HCT116 (cell line): ENCODE data around the gene CELF4.

Experiments
- FOSL1 ChIP-seq: IDR thresholded peaks from 2 replicates; pipeline ENCODE4 v1.6.1; 2012; ENCODE audit warnings: low read depth
- POLR2AphosphoS5 ChIP-seq: IDR thresholded peaks from 2 replicates; pipeline ENCODE4 v1.6.1; 2011; ENCODE audit warnings: mild to moderate bottlenecking, low read depth, low read length, moderate library complexity
- TCF7L2 ChIP-seq: IDR thresholded peaks from 2 replicates; pipeline ENCODE4 v1.7.0; 2011; ENCODE audit warnings: borderline replicate concordance, inconsistent platforms; ENCODE audit not compliant: insufficient read depth, insufficient read length; ENCODE audit errors: extremely low read depth
- YY1 ChIP-seq: IDR thresholded peaks from 2 replicates; pipeline ENCODE4 v1.6.1; 2011; ENCODE audit warnings: low read length, low read depth, moderate library complexity, mild to moderate bottlenecking; ENCODE audit not compliant: insufficient replicate concordance; ENCODE audit errors: extremely low read depth
- TF ChIP-seq, protein P1 (sequence below), 3 experiments: fragments of 200-600 bp in 1 of 3; sonication (generic) in 1 of 3; IDR thresholded peaks in 2 of 3; conservative IDR thresholded peaks in 1 of 3; 2 replicates each; pipeline ENCODE4 v1.5.1; 2012 to 2017; ENCODE audit warnings: low read depth in 2 of 3, low read length in 2 of 3, antibody characterized with exemption in 1 of 3, borderline replicate concordance in 1 of 3, control low read depth in 1 of 3, mild to moderate bottlenecking in 1 of 3, mixed read lengths in 1 of 3, mixed run types in 1 of 3, moderate library complexity in 1 of 3; ENCODE audit not compliant: insufficient read depth in 1 of 3
- TF ChIP-seq, protein P2 (sequence below): IDR thresholded peaks from 2 replicates; pipeline ENCODE4 v1.6.1; 2012
- TF ChIP-seq, protein P3 (sequence below): IDR thresholded peaks from 2 replicates; pipeline ENCODE4 v1.6.1; 2011; ENCODE audit warnings: mild to moderate bottlenecking, low read length, moderate library complexity; ENCODE audit not compliant: insufficient replicate concordance; ENCODE audit errors: extremely low read depth

DNA sequence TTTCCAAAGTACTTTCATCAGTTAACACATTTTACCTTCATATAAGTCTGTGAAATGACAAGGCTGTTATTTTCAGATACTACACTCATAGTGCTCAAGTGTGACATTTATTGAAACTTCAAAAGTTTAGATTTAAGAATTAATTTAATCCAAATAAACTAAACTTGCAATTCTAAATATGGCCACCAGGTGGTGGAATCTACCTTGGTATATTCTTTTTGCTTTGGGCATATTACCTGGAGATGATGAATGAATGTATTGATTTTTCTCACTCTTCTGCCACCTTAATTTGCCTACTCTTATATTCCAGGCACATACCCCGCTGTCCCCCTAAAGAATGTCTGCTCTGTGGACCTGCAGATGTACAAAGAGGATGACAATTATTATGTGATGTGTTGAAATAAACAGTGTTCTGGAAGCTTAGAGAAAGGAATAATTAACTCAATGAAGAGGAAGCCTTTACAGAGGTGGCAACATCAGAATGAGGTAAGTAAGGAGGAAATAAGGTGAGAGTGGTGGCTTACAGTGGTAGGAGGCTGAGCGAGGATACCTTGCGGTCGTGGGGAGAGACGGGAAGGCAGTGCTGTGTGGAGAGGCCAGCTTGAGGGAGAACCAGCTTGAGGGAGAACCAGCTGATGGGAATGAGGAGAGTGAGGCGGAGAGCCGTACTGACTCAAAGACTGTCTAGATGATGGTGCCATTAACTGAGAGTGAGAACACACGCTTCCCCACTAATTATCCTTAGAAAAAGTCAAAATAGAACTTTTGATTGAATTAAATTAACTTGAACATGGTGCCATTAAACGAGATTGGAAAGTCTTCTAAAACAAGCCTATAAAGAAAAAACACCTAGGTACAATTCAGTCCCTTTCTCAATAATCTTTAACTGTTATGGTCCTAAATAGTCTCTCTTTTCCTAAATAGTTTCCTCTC, 179.5 kb downstream of the CELF4 start:
- TF ChIP-seq, protein P1, sequence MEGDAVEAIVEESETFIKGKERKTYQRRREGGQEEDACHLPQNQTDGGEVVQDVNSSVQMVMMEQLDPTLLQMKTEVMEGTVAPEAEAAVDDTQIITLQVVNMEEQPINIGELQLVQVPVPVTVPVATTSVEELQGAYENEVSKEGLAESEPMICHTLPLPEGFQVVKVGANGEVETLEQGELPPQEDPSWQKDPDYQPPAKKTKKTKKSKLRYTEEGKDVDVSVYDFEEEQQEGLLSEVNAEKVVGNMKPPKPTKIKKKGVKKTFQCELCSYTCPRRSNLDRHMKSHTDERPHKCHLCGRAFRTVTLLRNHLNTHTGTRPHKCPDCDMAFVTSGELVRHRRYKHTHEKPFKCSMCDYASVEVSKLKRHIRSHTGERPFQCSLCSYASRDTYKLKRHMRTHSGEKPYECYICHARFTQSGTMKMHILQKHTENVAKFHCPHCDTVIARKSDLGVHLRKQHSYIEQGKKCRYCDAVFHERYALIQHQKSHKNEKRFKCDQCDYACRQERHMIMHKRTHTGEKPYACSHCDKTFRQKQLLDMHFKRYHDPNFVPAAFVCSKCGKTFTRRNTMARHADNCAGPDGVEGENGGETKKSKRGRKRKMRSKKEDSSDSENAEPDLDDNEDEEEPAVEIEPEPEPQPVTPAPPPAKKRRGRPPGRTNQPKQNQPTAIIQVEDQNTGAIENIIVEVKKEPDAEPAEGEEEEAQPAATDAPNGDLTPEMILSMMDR (IDR thresholded peaks at IDR 0.05 in 2 of 3, conservative IDR thresholded peaks at IDR 0.05 in 1 of 3; ENCODE audit: borderline replicate concordance in 1 of 3, insufficient read depth in 1 of 3, low read depth in 2 of 3, low read length in 2 of 3): peak; percentile 48 to 80 (median 77); a peak in 5 of 6 replicates
- TF ChIP-seq TCF7L2: no peak
- no peak for TF ChIP-seq YY1
- TF ChIP-seq, protein P2, sequence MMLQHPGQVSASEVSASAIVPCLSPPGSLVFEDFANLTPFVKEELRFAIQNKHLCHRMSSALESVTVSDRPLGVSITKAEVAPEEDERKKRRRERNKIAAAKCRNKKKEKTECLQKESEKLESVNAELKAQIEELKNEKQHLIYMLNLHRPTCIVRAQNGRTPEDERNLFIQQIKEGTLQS: no peak
- TF ChIP-seq, protein P3, sequence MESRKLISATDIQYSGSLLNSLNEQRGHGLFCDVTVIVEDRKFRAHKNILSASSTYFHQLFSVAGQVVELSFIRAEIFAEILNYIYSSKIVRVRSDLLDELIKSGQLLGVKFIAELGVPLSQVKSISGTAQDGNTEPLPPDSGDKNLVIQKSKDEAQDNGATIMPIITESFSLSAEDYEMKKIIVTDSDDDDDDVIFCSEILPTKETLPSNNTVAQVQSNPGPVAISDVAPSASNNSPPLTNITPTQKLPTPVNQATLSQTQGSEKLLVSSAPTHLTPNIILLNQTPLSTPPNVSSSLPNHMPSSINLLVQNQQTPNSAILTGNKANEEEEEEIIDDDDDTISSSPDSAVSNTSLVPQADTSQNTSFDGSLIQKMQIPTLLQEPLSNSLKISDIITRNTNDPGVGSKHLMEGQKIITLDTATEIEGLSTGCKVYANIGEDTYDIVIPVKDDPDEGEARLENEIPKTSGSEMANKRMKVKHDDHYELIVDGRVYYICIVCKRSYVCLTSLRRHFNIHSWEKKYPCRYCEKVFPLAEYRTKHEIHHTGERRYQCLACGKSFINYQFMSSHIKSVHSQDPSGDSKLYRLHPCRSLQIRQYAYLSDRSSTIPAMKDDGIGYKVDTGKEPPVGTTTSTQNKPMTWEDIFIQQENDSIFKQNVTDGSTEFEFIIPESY: no peak
- no peak for TF ChIP-seq POLR2AphosphoS5
- TF ChIP-seq FOSL1: no peak
